ENCODE measurements around the gene PWP2.
"Not testable (repeated sequence)": the region's sequence is repeated elsewhere in the genome, so short reads cannot be mapped to it uniquely, and the experiment has no call there.

DNA sequence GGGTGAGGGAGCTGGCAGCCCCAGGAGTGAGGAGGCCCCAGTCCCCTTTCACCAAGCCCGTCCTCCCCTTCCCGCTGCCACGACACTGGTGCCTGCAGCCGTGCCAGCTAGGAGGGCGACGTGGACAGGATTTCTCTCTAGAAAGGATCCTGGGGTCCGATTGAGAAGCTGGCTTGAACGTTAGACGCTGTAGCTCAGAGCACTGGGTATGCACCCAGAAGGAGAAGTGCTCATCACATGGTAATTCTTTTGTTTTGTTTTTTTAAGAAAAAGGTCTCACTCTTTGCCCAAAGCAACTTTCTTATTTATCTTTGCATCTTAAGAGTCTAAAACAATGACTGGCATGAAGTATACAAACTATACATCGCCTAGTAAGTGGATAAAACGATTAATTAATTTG lies 60.3 kb downstream of the PWP2 start:
- not testable (repeated sequence) for TF ChIP-seq CTCF (conservative IDR thresholded peaks at IDR 0.05); ZFX (IDR thresholded peaks at IDR 0.05)

Data from C4-2B (cell line).